HL-60 (cell line): ENCODE measurements around the gene TDRD5.

ENCODE experiments used
- GABPA ChIP-seq: IDR thresholded peaks from 2 replicates; pipeline ENCODE4 v1.6.1; 2012; ENCODE audit warnings: low read depth
- POLR2AphosphoS5 ChIP-seq: IDR thresholded peaks from 2 replicates; pipeline ENCODE4 v1.6.1; 2012; ENCODE audit warnings: low read depth
- SPI1 ChIP-seq: IDR thresholded peaks from 2 replicates; pipeline ENCODE4 v1.6.1; 2012; ENCODE audit warnings: low read depth, mild to moderate bottlenecking, borderline replicate concordance
- TF ChIP-seq, protein P1 (sequence below): IDR thresholded peaks from one replicate; pipeline ENCODE4 v1.5.1; 2011; ENCODE audit warnings: low read length, control low read depth, inconsistent platforms; ENCODE audit not compliant: insufficient read depth
- TF ChIP-seq, protein P2 (sequence below): IDR thresholded peaks from 2 replicates; pipeline ENCODE4 v1.6.1; 2012; ENCODE audit warnings: low read depth; ENCODE audit not compliant: insufficient replicate concordance

DNA sequence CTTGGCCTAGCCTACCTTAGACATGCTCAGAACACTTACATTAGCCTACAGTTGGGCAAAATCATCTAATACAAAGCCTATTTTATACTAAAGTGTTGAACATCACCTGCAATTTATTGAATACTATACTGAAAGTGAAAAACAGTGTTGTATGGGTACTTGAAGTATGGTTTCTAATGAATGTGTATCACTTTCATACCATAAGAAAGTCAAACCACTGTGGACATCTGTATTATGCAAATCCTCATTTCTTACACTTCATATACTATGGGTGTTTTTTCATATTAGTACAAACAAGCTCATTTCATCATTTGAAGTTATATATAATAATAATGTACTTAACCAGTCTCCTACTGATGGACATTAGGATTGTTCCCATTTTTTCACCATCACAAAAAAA lies 41.2 kb downstream of the TDRD5 start:
- TF ChIP-seq, protein P1, sequence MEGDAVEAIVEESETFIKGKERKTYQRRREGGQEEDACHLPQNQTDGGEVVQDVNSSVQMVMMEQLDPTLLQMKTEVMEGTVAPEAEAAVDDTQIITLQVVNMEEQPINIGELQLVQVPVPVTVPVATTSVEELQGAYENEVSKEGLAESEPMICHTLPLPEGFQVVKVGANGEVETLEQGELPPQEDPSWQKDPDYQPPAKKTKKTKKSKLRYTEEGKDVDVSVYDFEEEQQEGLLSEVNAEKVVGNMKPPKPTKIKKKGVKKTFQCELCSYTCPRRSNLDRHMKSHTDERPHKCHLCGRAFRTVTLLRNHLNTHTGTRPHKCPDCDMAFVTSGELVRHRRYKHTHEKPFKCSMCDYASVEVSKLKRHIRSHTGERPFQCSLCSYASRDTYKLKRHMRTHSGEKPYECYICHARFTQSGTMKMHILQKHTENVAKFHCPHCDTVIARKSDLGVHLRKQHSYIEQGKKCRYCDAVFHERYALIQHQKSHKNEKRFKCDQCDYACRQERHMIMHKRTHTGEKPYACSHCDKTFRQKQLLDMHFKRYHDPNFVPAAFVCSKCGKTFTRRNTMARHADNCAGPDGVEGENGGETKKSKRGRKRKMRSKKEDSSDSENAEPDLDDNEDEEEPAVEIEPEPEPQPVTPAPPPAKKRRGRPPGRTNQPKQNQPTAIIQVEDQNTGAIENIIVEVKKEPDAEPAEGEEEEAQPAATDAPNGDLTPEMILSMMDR: no peak
- TF ChIP-seq POLR2AphosphoS5 (no peak), SPI1 (no peak), GABPA (no peak)
- TF ChIP-seq, protein P2, sequence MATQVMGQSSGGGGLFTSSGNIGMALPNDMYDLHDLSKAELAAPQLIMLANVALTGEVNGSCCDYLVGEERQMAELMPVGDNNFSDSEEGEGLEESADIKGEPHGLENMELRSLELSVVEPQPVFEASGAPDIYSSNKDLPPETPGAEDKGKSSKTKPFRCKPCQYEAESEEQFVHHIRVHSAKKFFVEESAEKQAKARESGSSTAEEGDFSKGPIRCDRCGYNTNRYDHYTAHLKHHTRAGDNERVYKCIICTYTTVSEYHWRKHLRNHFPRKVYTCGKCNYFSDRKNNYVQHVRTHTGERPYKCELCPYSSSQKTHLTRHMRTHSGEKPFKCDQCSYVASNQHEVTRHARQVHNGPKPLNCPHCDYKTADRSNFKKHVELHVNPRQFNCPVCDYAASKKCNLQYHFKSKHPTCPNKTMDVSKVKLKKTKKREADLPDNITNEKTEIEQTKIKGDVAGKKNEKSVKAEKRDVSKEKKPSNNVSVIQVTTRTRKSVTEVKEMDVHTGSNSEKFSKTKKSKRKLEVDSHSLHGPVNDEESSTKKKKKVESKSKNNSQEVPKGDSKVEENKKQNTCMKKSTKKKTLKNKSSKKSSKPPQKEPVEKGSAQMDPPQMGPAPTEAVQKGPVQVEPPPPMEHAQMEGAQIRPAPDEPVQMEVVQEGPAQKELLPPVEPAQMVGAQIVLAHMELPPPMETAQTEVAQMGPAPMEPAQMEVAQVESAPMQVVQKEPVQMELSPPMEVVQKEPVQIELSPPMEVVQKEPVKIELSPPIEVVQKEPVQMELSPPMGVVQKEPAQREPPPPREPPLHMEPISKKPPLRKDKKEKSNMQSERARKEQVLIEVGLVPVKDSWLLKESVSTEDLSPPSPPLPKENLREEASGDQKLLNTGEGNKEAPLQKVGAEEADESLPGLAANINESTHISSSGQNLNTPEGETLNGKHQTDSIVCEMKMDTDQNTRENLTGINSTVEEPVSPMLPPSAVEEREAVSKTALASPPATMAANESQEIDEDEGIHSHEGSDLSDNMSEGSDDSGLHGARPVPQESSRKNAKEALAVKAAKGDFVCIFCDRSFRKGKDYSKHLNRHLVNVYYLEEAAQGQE: no peak
